GM18861 (cell line): ENCODE results near the gene PTOV1.

ENCODE experiments used
- ATAC-seq: cut with Tn5 transposase; IDR thresholded peaks from one replicate; pipeline ENCODE4 v1.9.1; 2021; ENCODE audit not compliant: unreplicated experiment

PTOV1 gene

GRCh38 chr19:49840736-49841249 is 10.2 kb upstream of the PTOV1 start:
- ATAC-seq = no peak

GRCh38 chr19:49843265-49843664 is 7.7 kb upstream of the PTOV1 start:
- no peak for ATAC-seq

- ATAC-seq = no peak
Measured at GRCh38 chr19:49844138-49845095, 6.5 kb upstream of the PTOV1 start.

- ATAC-seq = no peak
Measured at GRCh38 chr19:49845414-49845813, 5.5 kb upstream of the PTOV1 start.

GRCh38 chr19:49846408-49846807 is 4.6 kb upstream of the PTOV1 start:
- no peak for ATAC-seq

GRCh38 chr19:49847731-49848696 is 2.9 kb upstream of the PTOV1 start:
- no peak for ATAC-seq

GRCh38 chr19:49848938-49849337 is 2.0 kb upstream of the PTOV1 start:
- ATAC-seq = no peak

- no peak for ATAC-seq
Measured at GRCh38 chr19:49849433-49850220, 1.3 kb upstream of the PTOV1 start.

- peak; percentile 18 for ATAC-seq
Measured at GRCh38 chr19:49850221-49850486, 805 bp upstream of the PTOV1 start.

GRCh38 chr19:49851456-49852259 is 699 bp downstream of the PTOV1 start:
- peak; percentile 1 for ATAC-seq

GRCh38 chr19:49852631-49853126 is 1.7 kb downstream of the PTOV1 start:
- ATAC-seq = no peak

- no peak for ATAC-seq
Measured at GRCh38 chr19:49853852-49854377, 3.0 kb downstream of the PTOV1 start.

GRCh38 chr19:49854378-49855263 is 3.7 kb downstream of the PTOV1 start:
- no peak for ATAC-seq

- no peak for ATAC-seq
Measured at GRCh38 chr19:49855277-49855675, 4.3 kb downstream of the PTOV1 start.

- no peak for ATAC-seq
Measured at GRCh38 chr19:49855676-49856573, 5.0 kb downstream of the PTOV1 start.

- no peak for ATAC-seq
Measured at GRCh38 chr19:49856574-49857021, 5.6 kb downstream of the PTOV1 start.

GRCh38 chr19:49857061-49857837 is 6.3 kb downstream of the PTOV1 start:
- ATAC-seq = no peak
